OCI-LY7 (cell line): ENCODE results near the gene ANO10. TPM values are rescaled to one million over a fixed set of nuclear protein-coding genes. Genes with fewer than 3 reads are reported as not detected.
A peak's percentile ranks its signal among the peaks of the same experiment; 100 is the strongest.

Source experiments
- BruUV-seq: library from RNA; stranded (reverse); fragments of 400-500 nt; replicated peaks from 2 replicates; lab custom pipeline; 2021; lab: Mats Ljungman, UMichigan
- CTCF ChIA-PET: fragments of 300-600 bp; sonication (Branson Sonifier 250); formaldehyde crosslinking; loops from one replicate; lab custom pipeline; 2022; ENCODE audit warnings: antibody characterized with exemption; ENCODE audit not compliant: unreplicated experiment; lab: Charles Lee
- POLR2A ChIA-PET: fragments of 300-600 bp; sonication (Branson Sonifier 250); formaldehyde crosslinking; loops from one replicate; lab custom pipeline; 2022; ENCODE audit warnings: antibody characterized with exemption; lab: Charles Lee
- DNase-seq: peaks from one replicate; pipeline ENCODE4 v3.0.0-alpha.2; 2015; ENCODE audit warnings: low spot score
- H2AFZ ChIP-seq: fragments of 200-600 bp; sonication (generic), shearing (Covaris generic); 2 replicates; pipeline ENCODE4 v1.6.1; 2014; ENCODE audit warnings: mild to moderate bottlenecking, antibody characterized with exemption, low read length, moderate library complexity
- H3K27ac ChIP-seq: fragments of 200-600 bp; sonication (generic); 2 replicates; pipeline ENCODE4 v1.5.1; 2014; ENCODE audit warnings: mixed run types, low read depth, mild to moderate bottlenecking, moderate library complexity, low read length, inconsistent platforms; ENCODE audit not compliant: poor library complexity, severe bottlenecking
- H3K36me3 ChIP-seq: fragments of 200-600 bp; sonication (generic); 2 replicates; pipeline ENCODE4 v1.6.1; 2014; ENCODE audit warnings: mild to moderate bottlenecking, antibody characterized with exemption, low read length, moderate library complexity, mixed read lengths; ENCODE audit not compliant: insufficient read depth
- H3K4me1 ChIP-seq: fragments of 200-600 bp; sonication (generic); 2 replicates; pipeline ENCODE4 v1.5.1; 2014; ENCODE audit warnings: mild to moderate bottlenecking, low read length; ENCODE audit not compliant: insufficient read depth, poor library complexity, severe bottlenecking
- H3K4me2 ChIP-seq: fragments of 200-600 bp; sonication (generic); 2 replicates; pipeline ENCODE4 v1.6.1; 2014; ENCODE audit warnings: mild to moderate bottlenecking, low read length
- H3K4me3 ChIP-seq: fragments of 200-600 bp; sonication (generic); 2 replicates; pipeline ENCODE4 v1.5.1; 2014; ENCODE audit warnings: mild to moderate bottlenecking, low read depth, low read length; ENCODE audit not compliant: poor library complexity, severe bottlenecking
- H3K79me2 ChIP-seq: fragments of 200-600 bp; sonication (generic); 2 replicates; pipeline ENCODE4 v1.6.1; 2016; ENCODE audit warnings: low read depth, mild to moderate bottlenecking, low read length, moderate library complexity, mixed read lengths; ENCODE audit not compliant: insufficient read depth
- H3K9me2 ChIP-seq: fragments of 200-600 bp; sonication (generic); 2 replicates; pipeline ENCODE4 v1.6.1; 2016; ENCODE audit warnings: mild to moderate bottlenecking, low read length, mixed read lengths; ENCODE audit not compliant: insufficient read depth
- H3K9me3 ChIP-seq: fragments of 200-600 bp; sonication (generic); 2 replicates; pipeline ENCODE4 v1.6.1; 2014; ENCODE audit warnings: mild to moderate bottlenecking, mixed run types, low read length, mixed read lengths
- H4K20me1 ChIP-seq: fragments of 200-600 bp; sonication (generic); 2 replicates; pipeline ENCODE4 v1.6.1; 2014; ENCODE audit warnings: mild to moderate bottlenecking, antibody characterized with exemption, low read length, moderate library complexity, mixed read lengths; ENCODE audit not compliant: insufficient read depth
- EZH2phosphoT487 ChIP-seq: fragments of 200-600 bp; sonication (generic); IDR thresholded peaks from 2 replicates; pipeline ENCODE4 v1.6.1; 2018; ENCODE audit warnings: low read depth, borderline replicate concordance, mild to moderate bottlenecking, mixed run types, antibody characterized with exemption, low read length, moderate library complexity, mixed read lengths
- intact Hi-C: fragments of 100-400 bp; cut with micrococcal nuclease; formaldehyde crosslinking; loops from one replicate; pipeline ENCODE4 v1.10.0; 2022; ENCODE audit not compliant: unreplicated experiment
- total RNA-seq, 2 experiments: library from RNA; depleted of rRNA in 1 of 2; stranded (reverse); fragments of >200 nt in 1 of 2; shearing (Covaris generic) in 1 of 2; gene quantifications; 2 replicates each; pipeline ENCODE4 v1.2.3, GENCODE V29; 2014 to 2022
- TF ChIP-seq, protein P1 (sequence below): fragments of 200-600 bp; sonication (generic); conservative IDR thresholded peaks from 2 replicates; pipeline ENCODE4 v1.5.1; 2014; ENCODE audit warnings: mild to moderate bottlenecking, antibody characterized with exemption, low read length, moderate library complexity, mixed read lengths

The ANO10 gene
- total RNA-seq, 2 experiments from 2014 or later, result 2.2 to 5.8 TPM

GRCh38 chr3:43378066-43378935 lies 243.5 kb downstream of the ANO10 start:
- Histone ChIP-seq H3K79me2 (no peaks in the 10 kb centered on the region), H4K20me1 (no peaks in the 10 kb centered on the region), H3K9me2 (no peaks in the 10 kb centered on the region), H3K4me1 (no peaks in the 10 kb centered on the region), H3K36me3 (no peaks in the 10 kb centered on the region), H2AFZ (no peak overlapping the region), H3K9me3 (no peaks in the 10 kb centered on the region), H3K27ac (no peak overlapping the region), H3K4me3 (no peak overlapping the region), H3K4me2 (no peak overlapping the region)
- intact Hi-C loops, result loop anchor here (2.0 to 10.0 kb wide), 3 partner anchors 156 to 414 kb away; no protein-coding TSS in a partner anchor
- DNase-seq, result peak; percentile 60
- POLR2A ChIA-PET, result no interaction called here
- no peak for TF ChIP-seq EZH2phosphoT487
- TF ChIP-seq, protein P1, sequence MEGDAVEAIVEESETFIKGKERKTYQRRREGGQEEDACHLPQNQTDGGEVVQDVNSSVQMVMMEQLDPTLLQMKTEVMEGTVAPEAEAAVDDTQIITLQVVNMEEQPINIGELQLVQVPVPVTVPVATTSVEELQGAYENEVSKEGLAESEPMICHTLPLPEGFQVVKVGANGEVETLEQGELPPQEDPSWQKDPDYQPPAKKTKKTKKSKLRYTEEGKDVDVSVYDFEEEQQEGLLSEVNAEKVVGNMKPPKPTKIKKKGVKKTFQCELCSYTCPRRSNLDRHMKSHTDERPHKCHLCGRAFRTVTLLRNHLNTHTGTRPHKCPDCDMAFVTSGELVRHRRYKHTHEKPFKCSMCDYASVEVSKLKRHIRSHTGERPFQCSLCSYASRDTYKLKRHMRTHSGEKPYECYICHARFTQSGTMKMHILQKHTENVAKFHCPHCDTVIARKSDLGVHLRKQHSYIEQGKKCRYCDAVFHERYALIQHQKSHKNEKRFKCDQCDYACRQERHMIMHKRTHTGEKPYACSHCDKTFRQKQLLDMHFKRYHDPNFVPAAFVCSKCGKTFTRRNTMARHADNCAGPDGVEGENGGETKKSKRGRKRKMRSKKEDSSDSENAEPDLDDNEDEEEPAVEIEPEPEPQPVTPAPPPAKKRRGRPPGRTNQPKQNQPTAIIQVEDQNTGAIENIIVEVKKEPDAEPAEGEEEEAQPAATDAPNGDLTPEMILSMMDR, result peak; percentile 85
- CTCF ChIA-PET, result no interaction called here
- BruUV-seq, result no TSS peak

- Histone ChIP-seq H2AFZ (no peak overlapping the region), H3K27ac (no peak overlapping the region), H3K4me2 (no peak overlapping the region), H3K79me2 (no peaks in the 10 kb centered on the region), H3K9me2 (no peaks in the 10 kb centered on the region), H3K4me3 (no peak overlapping the region), H4K20me1 (no peaks in the 10 kb centered on the region), H3K36me3 (no peaks in the 10 kb centered on the region), H3K9me3 (no peaks in the 10 kb centered on the region), H3K4me1 (no peaks in the 10 kb centered on the region)
- intact Hi-C loops, result loop anchor here (10.0 kb wide), 2 partner anchors 209 to 409 kb away; no protein-coding TSS in a partner anchor
- BruUV-seq, result no TSS peak
- no peak for TF ChIP-seq EZH2phosphoT487
- TF ChIP-seq, protein P1, result no peak
- no peak for DNase-seq
- POLR2A ChIA-PET, result no interaction called here
- CTCF ChIA-PET, result no interaction called here
Observed at GRCh38 chr3:43373560-43373928, 248.3 kb downstream of the ANO10 start.
